ENCODE measurements around the gene UBALD2. TPM values are rescaled to one million over a fixed set of nuclear protein-coding genes. Genes with fewer than 3 reads are reported as not detected.
"Not testable (repeated sequence)": the region's sequence is repeated elsewhere in the genome, so short reads cannot be mapped to it uniquely, and the experiment has no call there.

UBALD2 gene
- total RNA-seq: 3.4 and 7.3 TPM in 2 replicates

- TF ChIP-seq CTCF (IDR thresholded peaks at IDR 0.05; ENCODE audit: insufficient read depth, low read length, severe bottlenecking): no peak
- FAIRE-seq: no peak
- no peaks in the 10 kb centered on the region for H3K27me3 ChIP-seq (ENCODE audit: control insufficient read depth, insufficient read depth, low read length)
Observed at GRCh38 chr17:76264755-76265623, at the start of gene UBALD2. Gene UBALD2, plus strand, starts transcription at chr17:76265348. Its CDS starts 158 bp downstream, at chr17:76265506.

GRCh38 chr17:76217081-76217480 lies 48.1 kb upstream of the UBALD2 start:
- Histone ChIP-seq H3K27me3 (ENCODE audit: control insufficient read depth, insufficient read depth, low read length) (no peaks in the 10 kb centered on the region), H3K36me3 (ENCODE audit: control insufficient read depth, insufficient read depth, low read length) (no peaks in the 10 kb centered on the region), H3K4me3 (ENCODE audit: low read depth, low read length) (no peak overlapping the region)
- DNase-seq (ENCODE audit: low read depth): no peak
- no peak for TF ChIP-seq CTCF (IDR thresholded peaks at IDR 0.05; ENCODE audit: insufficient read depth, low read length, severe bottlenecking)
- FAIRE-seq: no peak

More at GRCh38 chr17:76264755-76265623, at the start of gene UBALD2:
- peak; percentile 99 for DNase-seq (ENCODE audit: low read depth)
- peak within 1 kb of the TSS; percentile 67 for H3K4me3 ChIP-seq (ENCODE audit: low read depth, low read length)
- H3K36me3 ChIP-seq (ENCODE audit: control insufficient read depth, insufficient read depth, low read length): peaks cover 2% of the 10 kb centered on the region

- TF ChIP-seq CTCF (IDR thresholded peaks at IDR 0.05; ENCODE audit: insufficient read depth, low read length, severe bottlenecking): no peak
- no peaks in the 10 kb centered on the region for H3K27me3 ChIP-seq (ENCODE audit: control insufficient read depth, insufficient read depth, low read length)
- FAIRE-seq (no peak), DNase-seq (ENCODE audit: low read depth) (no peak)
- no peaks in the 10 kb centered on the region for H3K36me3 ChIP-seq (ENCODE audit: control insufficient read depth, insufficient read depth, low read length)
- H3K4me3 ChIP-seq (ENCODE audit: low read depth, low read length): no peak overlapping the region
Observed at GRCh38 chr17:76219670-76220383, 45.3 kb upstream of the UBALD2 start.

- Histone ChIP-seq H3K27me3 (ENCODE audit: control insufficient read depth, insufficient read depth, low read length) (no peaks in the 10 kb centered on the region), H3K36me3 (ENCODE audit: control insufficient read depth, insufficient read depth, low read length) (no peaks in the 10 kb centered on the region), H3K4me3 (ENCODE audit: low read depth, low read length) (no peak overlapping the region)
- DNase-seq (ENCODE audit: low read depth): no peak
- no peak for TF ChIP-seq CTCF (IDR thresholded peaks at IDR 0.05; ENCODE audit: insufficient read depth, low read length, severe bottlenecking)
- FAIRE-seq: no peak
Observed at GRCh38 chr17:76223802-76224201, 41.3 kb upstream of the UBALD2 start.

GRCh38 chr17:76225373-76226086 lies 39.6 kb upstream of the UBALD2 start:
- H3K27me3 ChIP-seq (ENCODE audit: control insufficient read depth, insufficient read depth, low read length); FAIRE-seq; DNase-seq (ENCODE audit: low read depth); H3K36me3 ChIP-seq (ENCODE audit: control insufficient read depth, insufficient read depth, low read length); H3K4me3 ChIP-seq (ENCODE audit: low read depth, low read length): not testable (repeated sequence)

GRCh38 chr17:76226749-76227148 lies 38.4 kb upstream of the UBALD2 start:
- DNase-seq (ENCODE audit: low read depth); FAIRE-seq; H3K36me3 ChIP-seq (ENCODE audit: control insufficient read depth, insufficient read depth, low read length): not testable (repeated sequence)

More at GRCh38 chr17:76226749-76227148, 38.4 kb upstream of the UBALD2 start:
- H3K4me3 ChIP-seq (ENCODE audit: low read depth, low read length); H3K27me3 ChIP-seq (ENCODE audit: control insufficient read depth, insufficient read depth, low read length): not testable (repeated sequence)

Measured in bronchial epithelial cell (primary cell).